GM18502 (cell line): ENCODE data around the gene NPTXR.

Experiments used
- ATAC-seq: cut with Tn5 transposase; IDR thresholded peaks from one replicate; pipeline ENCODE4 v1.9.1; 2021; ENCODE audit warnings: mild to moderate bottlenecking; ENCODE audit not compliant: unreplicated experiment, poor library complexity

Gene NPTXR

GRCh38 chr22:38834215-38834953, 9.4 kb downstream of the NPTXR start:
- no peak for ATAC-seq

GRCh38 chr22:38833061-38833460, 10.8 kb downstream of the NPTXR start:
- ATAC-seq, result no peak

- no peak for ATAC-seq
Observed at GRCh38 chr22:38832005-38832978, 11.5 kb downstream of the NPTXR start.

GRCh38 chr22:38831166-38831945, 12.5 kb downstream of the NPTXR start:
- no peak for ATAC-seq

- ATAC-seq, result no peak
Observed at GRCh38 chr22:38830845-38831108, 13.1 kb downstream of the NPTXR start.

GRCh38 chr22:38830026-38830844, 13.6 kb downstream of the NPTXR start:
- ATAC-seq, result no peak

- no peak for ATAC-seq
Observed at GRCh38 chr22:38829485-38829884, 14.3 kb downstream of the NPTXR start.

GRCh38 chr22:38828616-38829205, 15.1 kb downstream of the NPTXR start:
- ATAC-seq, result no peak

- no peak for ATAC-seq
Observed at GRCh38 chr22:38828191-38828590, 15.6 kb downstream of the NPTXR start.

- ATAC-seq, result no peak
Observed at GRCh38 chr22:38827510-38827909, 16.3 kb downstream of the NPTXR start.

- no peak for ATAC-seq
Observed at GRCh38 chr22:38826801-38827200, 17.0 kb downstream of the NPTXR start.

- ATAC-seq, result no peak
Observed at GRCh38 chr22:38826386-38826785, 17.4 kb downstream of the NPTXR start.

- ATAC-seq, result no peak
Observed at GRCh38 chr22:38824585-38824984, 19.2 kb downstream of the NPTXR start.

GRCh38 chr22:38823637-38824036, 20.2 kb downstream of the NPTXR start:
- ATAC-seq, result no peak

- ATAC-seq, result no peak
Observed at GRCh38 chr22:38823076-38823475, 20.8 kb downstream of the NPTXR start.

GRCh38 chr22:38820020-38820419, 23.8 kb downstream of the NPTXR start:
- no peak for ATAC-seq

GRCh38 chr22:38819387-38819940, 24.4 kb downstream of the NPTXR start:
- no peak for ATAC-seq

- ATAC-seq, result no peak
Observed at GRCh38 chr22:38817196-38817595, 26.6 kb downstream of the NPTXR start.

GRCh38 chr22:38815842-38816241, 28.0 kb downstream of the NPTXR start:
- no peak for ATAC-seq
